BJ (cell line): Measurements from ENCODE around the gene SLC9A5. TPM values are rescaled to one million over a fixed set of nuclear protein-coding genes. Genes with fewer than 3 reads are reported as not detected.

Experiments used
- CTCF ChIA-PET: fragments of 350-600 bp; formaldehyde crosslinking; extraction: SDS; loops from one replicate; lab custom pipeline; 2021; ENCODE audit warnings: antibody characterized with exemption, inconsistent platforms; lab: Yijun Ruan, JAX
- POLR2A ChIA-PET: fragments of 300-600 bp; sonication (Branson Sonifier 250); formaldehyde crosslinking; extraction: SDS; loops from one replicate; lab custom pipeline; 2021; ENCODE audit warnings: antibody characterized with exemption; lab: Charles Lee
- DNase-seq: peaks from one replicate; pipeline ENCODE4 v3.0.0-alpha.2; 2011; ENCODE audit warnings: low read depth
- H3K27me3 ChIP-seq: 2 replicates; pipeline ENCODE4 v1.6.0; 2011; ENCODE audit warnings: low read length; ENCODE audit not compliant: control insufficient read depth, insufficient read depth
- H3K36me3 ChIP-seq: 2 replicates; pipeline ENCODE4 v1.5.1; 2011; ENCODE audit warnings: low read length; ENCODE audit not compliant: control insufficient read depth, insufficient read depth
- H3K4me3 ChIP-seq: 2 replicates; pipeline ENCODE4 v1.5.1; 2011; ENCODE audit warnings: low read depth, mild to moderate bottlenecking, control low read depth, low read length
- CTCF ChIP-seq: IDR thresholded peaks from 2 replicates; pipeline ENCODE4 v1.5.1; 2011; ENCODE audit warnings: low read depth, mild to moderate bottlenecking, control low read depth, inconsistent platforms, low read length, moderate library complexity; ENCODE audit not compliant: insufficient read depth
- polyA plus RNA-seq: library from polyadenylated mRNA; depleted of rRNA; stranded (reverse); fragments of >200 nt; gene quantifications from 2 replicates; pipeline ENCODE4 v1.2.3, GENCODE V29; 2011

SLC9A5 gene
- polyA plus RNA-seq, 1 experiment: 2.6 TPM

GRCh38 chr16:67305216-67306071, 56.7 kb downstream of the SLC9A5 start:
- ChIA-PET CTCF (no interaction called here), POLR2A (no interaction called here)
- Histone ChIP-seq H3K4me3 (no peak overlapping the region), H3K36me3 (no peaks in the 10 kb centered on the region), H3K27me3 (no peaks in the 10 kb centered on the region)
- no peak for DNase-seq
- no peak for TF ChIP-seq CTCF

GRCh38 chr16:67310561-67310960, 61.8 kb downstream of the SLC9A5 start:
- DNase-seq: no peak
- no peak for TF ChIP-seq CTCF
- Histone ChIP-seq H3K27me3 (no peaks in the 10 kb centered on the region), H3K36me3 (no peaks in the 10 kb centered on the region), H3K4me3 (no peak overlapping the region)
- ChIA-PET POLR2A (no interaction called here), CTCF (no interaction called here)

- POLR2A ChIA-PET: interaction anchor here (1.0 kb wide), 2 partner anchors 13 to 15 kb away, joined by 3 read pairs; no protein-coding TSS in a partner anchor
- CTCF ChIA-PET: interaction anchor here (0.8 to 2.1 kb wide), 5 partner anchors 15 to 51 kb away, joined by 3 to 10 read pairs (median 4); partner anchors contain the start of genes KCTD19 and LRRC36
- Histone ChIP-seq H3K36me3 (no peaks in the 10 kb centered on the region), H3K4me3 (no peak overlapping the region), H3K27me3 (no peaks in the 10 kb centered on the region)
- DNase-seq: peak; percentile 100
- TF ChIP-seq CTCF: no peak
These were observed 63.1 kb downstream of the SLC9A5 start for GRCh38 chr16:67311607-67312488.

- CTCF ChIA-PET: interaction anchor here (2.1 kb wide), 2 partner anchors 14 to 30 kb away, joined by 5 to 10 read pairs; partner anchors contain the start of genes KCTD19 and LRRC36
- no peak for TF ChIP-seq CTCF
- DNase-seq: no peak
These were observed 63.9 kb downstream of the SLC9A5 start for GRCh38 chr16:67312719-67313118.

More at GRCh38 chr16:67312719-67313118, 63.9 kb downstream of the SLC9A5 start:
- Histone ChIP-seq H3K4me3 (no peak overlapping the region), H3K36me3 (no peaks in the 10 kb centered on the region), H3K27me3 (no peaks in the 10 kb centered on the region)
- POLR2A ChIA-PET: no interaction called here
